Measurements from ENCODE around the gene TSSC4. TPM values are rescaled to one million over a fixed set of nuclear protein-coding genes. Genes with fewer than 3 reads are reported as not detected.
A peak's percentile ranks its signal among the peaks of the same experiment; 100 is the strongest.

TSSC4 gene
- total and polyA plus RNA-seq, 9 of the 15 experiments (the other 6 are each of a cell fraction or from before 2014, with no cell fraction given), result 0.41 to 54.2 (median 11.0) TPM

- TF ChIP-seq BRF2 (IDR thresholded peaks at IDR 0.05; ENCODE audit: borderline replicate concordance, insufficient read depth, insufficient read length) (no peak), CEBPB (tag; IDR thresholded peaks at IDR 0.05) (no peak), ZEB2 (IDR thresholded peaks at IDR 0.05) (no peak), KLF16 (IDR thresholded peaks at IDR 0.05) (no peak), HEY1 (CRISPR knock-in tag; IDR thresholded peaks at IDR 0.05; ENCODE audit: borderline replicate concordance) (no peak), NCOA4 (IDR thresholded peaks at IDR 0.05; ENCODE audit: partially characterized antibody) (no peak), ATF7 (IDR thresholded peaks at IDR 0.05) (no peak), SREBF1 (IDR thresholded peaks at IDR 0.05; ENCODE audit: borderline replicate concordance, low read depth, low read length) (no peak), ZNF217 (CRISPR knock-in tag; IDR thresholded peaks at IDR 0.05) (no peak), ZNF277 (CRISPR knock-in tag; IDR thresholded peaks at IDR 0.05; ENCODE audit: borderline replicate concordance) (no peak), FOXM1 (IDR thresholded peaks at IDR 0.05; ENCODE audit: low read depth) (no peak), FOXM1 (CRISPR knock-in tag; IDR thresholded peaks at IDR 0.05; ENCODE audit: low read depth) (no peak), ZNF639 (CRISPR knock-in tag; conservative IDR thresholded peaks at IDR 0.05 in 1 of 2, IDR thresholded peaks at IDR 0.05 in 1 of 2) (no peak), E2F4 (CRISPR knock-in tag; IDR thresholded peaks at IDR 0.05; ENCODE audit: low read depth) (peak; percentile 31; the same call in 1 of the 2 replicates), NFIX (CRISPR knock-in tag; IDR thresholded peaks at IDR 0.05; ENCODE audit: low read depth) (no peak), ZNF668 (CRISPR knock-in tag; IDR thresholded peaks at IDR 0.05) (no peak), HNRNPK (IDR thresholded peaks at IDR 0.05; ENCODE audit: low read depth, low read length, poor library complexity, severe bottlenecking) (no peak), POLR2G (IDR thresholded peaks at IDR 0.05; ENCODE audit: low read depth, low read length) (no peak), MAFF (IDR thresholded peaks at IDR 0.05; ENCODE audit: low read length) (no peak), ZNF282 (CRISPR knock-in tag; IDR thresholded peaks at IDR 0.05) (no peak), NR2C2 (CRISPR knock-in tag; IDR thresholded peaks at IDR 0.05) (no peak), NR2C2 (tag; IDR thresholded peaks at IDR 0.05) (no peak), MLLT1 (IDR thresholded peaks at IDR 0.05) (peak in 1 of 2 experiments; percentile 89; a peak in 3 of 4 replicates)
Observed at GRCh38 chr11:2428322-2428795, 27.8 kb downstream of the TSSC4 start (continued).

All from K562 (cell line).